Tracheal epithelial cell (primary cell): Measurements from ENCODE around the gene CD52. TPM values are rescaled to one million over a fixed set of nuclear protein-coding genes. Genes with fewer than 3 reads are reported as not detected.

Experiments used
- total RNA-seq: library from RNA; depleted of rRNA; stranded (reverse); fragments of >200 nt; gene quantifications from 2 replicates; pipeline ENCODE4 v1.2.1, GENCODE V29; 2014

Gene CD52, protein sequence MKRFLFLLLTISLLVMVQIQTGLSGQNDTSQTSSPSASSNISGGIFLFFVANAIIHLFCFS
- total RNA-seq = not detected in 2 replicates

GRCh38 chr1:26317612-26318337 is at the start of gene CD52:
TSS of gene CD52 (plus strand) at chr1:26317958. CDS start at chr1:26318018, 60 bp downstream.

DNA sequence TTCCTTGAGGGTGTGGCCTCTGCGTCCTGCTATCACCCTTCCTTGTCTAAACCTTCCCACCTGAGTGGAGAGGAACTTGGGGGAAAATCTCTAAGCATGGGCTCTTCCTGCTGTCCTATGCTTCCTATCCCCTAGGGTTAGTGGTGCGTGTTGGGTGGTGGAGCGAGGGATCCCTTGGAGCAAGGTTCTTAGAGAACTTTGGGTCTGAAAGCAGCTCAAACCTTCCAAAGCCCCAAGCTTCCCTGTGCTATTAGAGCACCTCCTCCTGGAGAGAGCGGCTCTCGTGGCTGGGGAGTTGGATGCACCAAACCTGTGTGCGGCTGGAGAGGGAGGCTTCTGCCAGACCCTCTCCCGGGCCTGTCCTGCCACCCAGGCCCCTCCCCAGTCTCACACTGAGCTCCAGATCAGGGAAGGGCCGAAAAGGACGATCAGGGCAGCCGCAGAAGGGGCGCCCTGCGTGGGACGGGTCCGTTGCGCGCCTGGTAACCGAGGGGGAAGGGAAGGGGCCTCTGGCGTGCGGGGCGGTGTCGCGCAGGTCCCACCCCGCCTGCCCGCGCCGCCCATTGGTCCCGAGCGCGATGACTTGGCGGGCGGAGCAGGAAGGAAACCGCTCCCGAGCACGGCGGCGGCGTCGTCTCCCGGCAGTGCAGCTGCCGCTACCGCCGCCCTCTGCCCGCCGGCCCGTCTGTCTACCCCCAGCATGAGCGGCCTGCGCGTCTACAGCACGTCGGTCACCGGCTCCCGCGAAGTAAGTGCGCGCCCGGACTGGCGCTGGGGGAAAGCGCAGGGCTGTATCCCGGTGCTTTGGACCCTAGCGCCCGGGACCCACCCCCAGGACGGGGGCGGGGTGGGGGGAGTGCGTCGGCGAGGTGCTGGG is 38.1 kb upstream of the CD52 start, which contains the start of gene SH3BGRL3:
SH3BGRL3 (plus strand) TSS at position 631 of the 877 bp plus-strand sequence; CDS start at position 701, 70 bp downstream.

DNA sequence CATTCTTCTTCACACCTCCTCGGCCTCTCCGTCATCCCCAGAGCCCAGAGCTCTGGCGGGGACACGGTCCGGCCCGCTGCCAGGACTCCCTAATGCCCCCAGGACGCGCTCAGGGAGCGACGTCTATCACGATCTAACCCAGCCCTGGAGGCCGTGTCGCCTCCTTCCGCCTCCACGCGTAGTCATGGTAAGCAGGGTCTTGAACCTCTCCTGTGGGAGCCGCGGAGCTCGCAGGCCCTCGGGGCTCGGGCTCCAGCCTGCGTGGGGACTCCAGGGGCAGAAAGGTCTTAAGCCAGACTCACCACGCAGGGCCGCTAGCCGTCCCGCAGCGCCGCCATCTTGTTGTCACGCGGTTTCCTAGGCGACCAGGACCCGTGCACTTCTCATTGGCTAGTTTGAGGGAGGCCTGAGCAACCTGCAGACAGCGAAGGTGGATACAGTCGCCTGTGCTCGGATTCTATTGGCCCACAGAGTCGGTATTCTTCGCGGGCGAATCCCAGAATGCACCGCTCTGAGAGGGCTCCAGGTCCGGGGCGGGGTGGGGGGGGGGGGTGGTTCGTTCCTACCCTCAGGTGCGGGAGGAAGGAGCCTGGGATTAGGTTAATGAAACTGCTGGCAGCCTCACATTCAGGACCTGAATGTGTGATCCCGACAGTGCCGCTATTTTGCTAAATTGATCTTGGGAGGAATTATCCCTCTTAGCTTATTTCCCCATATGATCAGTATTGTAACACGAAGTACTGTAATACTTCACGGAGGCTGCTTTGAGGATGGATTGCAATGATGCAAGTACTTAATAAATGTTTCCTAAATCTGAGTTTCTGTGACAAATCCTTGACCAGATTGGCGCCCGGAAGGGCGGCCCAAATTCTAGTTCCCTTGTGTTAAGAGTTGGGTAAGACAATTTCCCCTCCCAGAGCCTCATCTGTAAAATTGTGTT is 11.2 kb upstream of the CD52 start, which contains the start of gene UBXN11:
UBXN11 (minus strand) TSS at position 347 of the 940 bp plus-strand sequence. CDS start 3,753 bp downstream, outside the sequence.

GRCh38 chr1:26353976-26354820 is 36.4 kb downstream of the CD52 start, which contains the start of gene CRYBG2:
TSS of gene CRYBG2 (minus strand) at chr1:26354130. CDS start at chr1:26346657, 7,473 bp downstream.

Other genes with a start within 250 kb of the CD52 start
- 3.6 and 7.9 TPM in 2 replicates for gene PDIK1L, start 206.1 kb upstream of the CD52 start, total RNA-seq
- gene FAM110D, start 158.9 kb upstream of the CD52 start, total RNA-seq = under 0.01 TPM in 1 of 2 replicates, not detected in the other
- not detected in 2 replicates for gene C1orf232, start 149.0 kb upstream of the CD52 start, total RNA-seq
- gene ZNF593, start 148.1 kb upstream of the CD52 start, total RNA-seq = 40.3 and 59.3 TPM in 2 replicates
- gene ZNF593OS, start 146.1 kb upstream of the CD52 start, total RNA-seq = not detected in 2 replicates
- gene CNKSR1, start 140.5 kb upstream of the CD52 start, total RNA-seq = 14.7 and 23.9 TPM in 2 replicates
- not detected in 2 replicates for gene CATSPER4, start 127.4 kb upstream of the CD52 start, total RNA-seq
- gene CEP85, start 83.8 kb upstream of the CD52 start, total RNA-seq = 9.9 and 11.7 TPM in 2 replicates
- gene SH3BGRL3, start 37.9 kb upstream of the CD52 start, total RNA-seq = 15.1 and 27.2 TPM in 2 replicates
- gene UBXN11, start 11.3 kb upstream of the CD52 start, total RNA-seq = 1.2 and 1.9 TPM in 2 replicates
- gene CRYBG2, start 36.2 kb downstream of the CD52 start, total RNA-seq = 36.9 and 51.1 TPM in 2 replicates
- not detected in 2 replicates for gene ZNF683, start 54.8 kb downstream of the CD52 start, total RNA-seq
- gene LIN28A, start 92.9 kb downstream of the CD52 start, total RNA-seq = not detected in 2 replicates
- 28.9 and 29.8 TPM in 2 replicates for gene DHDDS, start 114.4 kb downstream of the CD52 start, total RNA-seq
- 96.4 and 123 TPM in 2 replicates for gene HMGN2, start 154.5 kb downstream of the CD52 start, total RNA-seq
- 77.8 and 81.2 TPM in 2 replicates for gene RPS6KA1, start 211.8 kb downstream of the CD52 start, total RNA-seq